ENCODE measurements around the gene MYH9.

- TF ChIP-seq CTCF (conservative IDR thresholded peaks at IDR 0.05; ENCODE audit: low read length): no peak
- TF ChIP-seq EZH2phosphoT487 (IDR thresholded peaks at IDR 0.05; ENCODE audit: borderline replicate concordance, low read depth, low read length): no peak
Measured at GRCh38 chr22:36343070-36343719, 44.6 kb downstream of the MYH9 start.
